HuH-7 (cell line): ENCODE data around the gene PAH.

Experiments used
- DNase-seq: peaks from one replicate; pipeline ENCODE4 v3.0.0; 2011; ENCODE audit warnings: low spot score

The PAH gene

GRCh38 chr12:102816816-102817434 lies 100.1 kb downstream of the PAH start:
- peak; percentile 50 for DNase-seq

- no peak for DNase-seq
Observed at GRCh38 chr12:102814691-102815367, 102.2 kb downstream of the PAH start.

- no peak for DNase-seq
Observed at GRCh38 chr12:102812344-102812743, 104.7 kb downstream of the PAH start.

- DNase-seq: peak; percentile 37
Observed at GRCh38 chr12:102811110-102811737, 105.8 kb downstream of the PAH start.

GRCh38 chr12:102808412-102808811 lies 108.6 kb downstream of the PAH start:
- no peak for DNase-seq

- no peak for DNase-seq
Observed at GRCh38 chr12:102806592-102806991, 110.5 kb downstream of the PAH start.

- DNase-seq: no peak
Observed at GRCh38 chr12:102806110-102806509, 110.9 kb downstream of the PAH start.

- DNase-seq: no peak
Observed at GRCh38 chr12:102800565-102800964, 116.5 kb downstream of the PAH start.

- DNase-seq: no peak
Observed at GRCh38 chr12:102799229-102799628, 117.8 kb downstream of the PAH start.

GRCh38 chr12:102797528-102797927 lies 119.5 kb downstream of the PAH start:
- DNase-seq: no peak

GRCh38 chr12:102793921-102794320 lies 123.1 kb downstream of the PAH start:
- no peak for DNase-seq
